ENCODE data around the gene CTSS. TPM values are rescaled to one million over a fixed set of nuclear protein-coding genes. Genes with fewer than 3 reads are reported as not detected.
A peak's percentile ranks its signal among the peaks of the same experiment; 100 is the strongest.

CTSS gene
- total and polyA plus RNA-seq, 2 donors (not counting 1 experiment from before 2014, with no cell fraction given), result 106 to 221 TPM

GRCh38 chr1:150688763-150689162 is 76.8 kb downstream of the CTSS start:
- H3K36me3 ChIP-seq (replicated peaks in 1 of 2; ENCODE audit: control extremely low read depth in 1 of 2, control insufficient read depth in 1 of 2, extremely low read depth in 1 of 2, insufficient read depth in 2 of 2, low read length in 1 of 2), result peaks cover 9 to 18% of the 10 kb centered on the region in 2 experiments
- peak overlapping the region; percentile 0 for H3K27ac Mint-ChIP-seq

GRCh38 chr1:150686275-150686674 is 79.3 kb downstream of the CTSS start:
- ChIA-PET CTCF (interaction anchor here (0.7 to 1.8 kb wide), 2 partner anchors 11 to 1223 kb away, joined by 3 to 6 read pairs; partner anchors contain the start of gene GOLPH3L), POLR2A (no interaction called here)
- H3K4me1 ChIP-seq (ENCODE audit: control insufficient read depth in 2 of 2, insufficient read depth in 2 of 2, low read length in 2 of 2), result peaks cover 10 to 11% of the 10 kb centered on the region in 2 donors
- Mint-ChIP-seq H3K27ac (no peak overlapping the region), H3K4me3 (no peak overlapping the region), H3K27me3 (no peaks in the 10 kb centered on the region), H3K4me1 (peaks cover 17% of the 10 kb centered on the region), H3K9me3 (ENCODE audit: insufficient read depth) (no peaks in the 10 kb centered on the region)
- no peaks in the 10 kb centered on the region for H3K27me3 ChIP-seq (replicated peaks in 1 of 4; ENCODE audit: control extremely low read depth in 1 of 4, control insufficient read depth in 3 of 4, insufficient read depth in 4 of 4, low read length in 3 of 4)
- H2AFZ ChIP-seq (ENCODE audit: insufficient read depth, low read depth, low read length, poor library complexity, severe bottlenecking), result no peak overlapping the region
- intact Hi-C loops (cut with micrococcal nuclease), result no loop called here
- no peak overlapping the region for H3K4me2 ChIP-seq (replicated peaks; ENCODE audit: low read depth, low read length, poor library complexity, severe bottlenecking)
- no peak overlapping the region for H3K27ac ChIP-seq (ENCODE audit: low read length in 2 of 2)
- 92% methylated on average over 2 of the region's 3 CpGs for WGBS (ENCODE audit: insufficient coverage)
- no peak for TF ChIP-seq CTCF (IDR thresholded peaks at IDR 0.05)
- TF ChIP-seq EZH2 (IDR thresholded peaks at IDR 0.05; ENCODE audit: borderline replicate concordance, insufficient read depth, low read depth, low read length, poor library complexity, severe bottlenecking), result no peak
- peaks cover 7 to 9% of the 10 kb centered on the region in 2 experiments for H3K36me3 ChIP-seq (replicated peaks in 1 of 2; ENCODE audit: control extremely low read depth in 1 of 2, control insufficient read depth in 1 of 2, extremely low read depth in 1 of 2, insufficient read depth in 2 of 2, low read length in 1 of 2)
- DNase-seq (no peak), ATAC-seq (ENCODE audit: low read depth) (no peak)
- H3K79me2 ChIP-seq (ENCODE audit: control insufficient read depth, insufficient read depth, low read length), result peaks cover 8% of the 10 kb centered on the region
- no peak overlapping the region for H3K4me3 ChIP-seq (ENCODE audit: control extremely low read depth in 1 of 5, extremely low read depth in 1 of 5, insufficient read depth in 1 of 5, low read depth in 2 of 5, low read length in 4 of 5)
- no peak overlapping the region for H3K9ac ChIP-seq (ENCODE audit: low read length)
- no peaks in the 10 kb centered on the region for H4K20me1 ChIP-seq (ENCODE audit: control insufficient read depth, insufficient read depth, low read length, poor library complexity, severe bottlenecking)
- no peaks in the 10 kb centered on the region for H3K9me3 ChIP-seq (ENCODE audit: control extremely low read depth in 1 of 3, control insufficient read depth in 2 of 3, insufficient read depth in 1 of 3, low read length in 2 of 3)

More at GRCh38 chr1:150688763-150689162, 76.8 kb downstream of the CTSS start:
- ChIA-PET CTCF (interaction anchor here (0.7 kb wide), 1 partner anchor 133 kb away, joined by 3 read pairs; no protein-coding TSS in a partner anchor), POLR2A (no interaction called here)
- DNase-seq, result no peak
- Histone ChIP-seq H4K20me1 (ENCODE audit: control insufficient read depth, insufficient read depth, low read length, poor library complexity, severe bottlenecking) (no peaks in the 10 kb centered on the region), H2AFZ (ENCODE audit: insufficient read depth, low read depth, low read length, poor library complexity, severe bottlenecking) (no peak overlapping the region), H3K9ac (ENCODE audit: low read length) (no peak overlapping the region), H3K4me3 (ENCODE audit: control extremely low read depth in 1 of 5, extremely low read depth in 1 of 5, insufficient read depth in 1 of 5, low read depth in 2 of 5, low read length in 4 of 5) (no peak overlapping the region), H3K9me3 (ENCODE audit: control extremely low read depth in 1 of 3, control insufficient read depth in 2 of 3, insufficient read depth in 1 of 3, low read length in 2 of 3) (no peaks in the 10 kb centered on the region), H3K4me1 (ENCODE audit: control insufficient read depth in 2 of 2, insufficient read depth in 2 of 2, low read length in 2 of 2) (peaks cover 8 to 9% of the 10 kb centered on the region in 2 donors), H3K27me3 (replicated peaks in 1 of 4; ENCODE audit: control extremely low read depth in 1 of 4, control insufficient read depth in 3 of 4, insufficient read depth in 4 of 4, low read length in 3 of 4) (no peaks in the 10 kb centered on the region), H3K79me2 (ENCODE audit: control insufficient read depth, insufficient read depth, low read length) (no peaks in the 10 kb centered on the region), H3K27ac (ENCODE audit: low read length in 2 of 2) (no peak overlapping the region), H3K4me2 (replicated peaks; ENCODE audit: low read depth, low read length, poor library complexity, severe bottlenecking) (no peak overlapping the region)
- intact Hi-C loops (cut with micrococcal nuclease), result no loop called here
- no peaks in the 10 kb centered on the region for H3K9me3 Mint-ChIP-seq (ENCODE audit: insufficient read depth)
- ATAC-seq (ENCODE audit: low read depth), result no peak
- H3K4me3 Mint-ChIP-seq, result no peak overlapping the region
- 95% methylated on average over 1 of the region's 1 CpG for WGBS (ENCODE audit: insufficient coverage)
- H3K4me1 Mint-ChIP-seq, result peaks cover 12% of the 10 kb centered on the region
- TF ChIP-seq EZH2 (IDR thresholded peaks at IDR 0.05; ENCODE audit: borderline replicate concordance, insufficient read depth, low read depth, low read length, poor library complexity, severe bottlenecking) (no peak), CTCF (IDR thresholded peaks at IDR 0.05) (no peak)
- no peaks in the 10 kb centered on the region for H3K27me3 Mint-ChIP-seq

All from B cell (primary cell).